Measurements from ENCODE around the gene HELZ. TPM values are rescaled to one million over a fixed set of nuclear protein-coding genes. Genes with fewer than 3 reads are reported as not detected.
"Not testable (repeated sequence)": the region's sequence is repeated elsewhere in the genome, so short reads cannot be mapped to it uniquely, and the experiment has no call there.

The HELZ gene
- total RNA-seq, 2 donors from 2014 or later = 38.7 to 99.4 TPM

- no peak for DNase-seq (ENCODE audit: low spot score)
- H3K4me1 ChIP-seq (replicated peaks) = no peaks in the 10 kb centered on the region
- intact Hi-C loops (cut with DNase I) = no loop called here
- 87% methylated on average over 3 of the region's 3 CpGs for WGBS
- no peak overlapping the region for H3K27ac ChIP-seq
- H3K36me3 ChIP-seq = no peaks in the 10 kb centered on the region
- H3K9me3 ChIP-seq = no peaks in the 10 kb centered on the region
- no peak overlapping the region for H3K4me3 ChIP-seq
- no peaks in the 10 kb centered on the region for H3K27me3 ChIP-seq (replicated peaks; ENCODE audit: insufficient read depth)
- no peak for TF ChIP-seq POLR2A (IDR thresholded peaks at IDR 0.05)
- TF ChIP-seq CTCF (IDR thresholded peaks at IDR 0.05) = no peak
- no peak for TF ChIP-seq POLR2AphosphoS5 (IDR thresholded peaks at IDR 0.05)
Measured at GRCh38 chr17:67290244-67290643, 45.2 kb upstream of the HELZ start.

GRCh38 chr17:67289181-67289876, 44.3 kb upstream of the HELZ start:
- TF ChIP-seq POLR2A (IDR thresholded peaks at IDR 0.05) = no peak
- TF ChIP-seq CTCF (IDR thresholded peaks at IDR 0.05) = no peak
- TF ChIP-seq POLR2AphosphoS5 (IDR thresholded peaks at IDR 0.05) = no peak
- 5% methylated on average over 14 of the region's 14 CpGs for WGBS
- no peaks in the 10 kb centered on the region for H3K9me3 ChIP-seq
- DNase-seq (ENCODE audit: low spot score) = peak; percentile 33
- no peaks in the 10 kb centered on the region for H3K27me3 ChIP-seq (replicated peaks; ENCODE audit: insufficient read depth)
- H3K4me3 ChIP-seq = no peak overlapping the region
- no peaks in the 10 kb centered on the region for H3K4me1 ChIP-seq (replicated peaks)
- no peaks in the 10 kb centered on the region for H3K36me3 ChIP-seq
- intact Hi-C loops (cut with DNase I) = no loop called here
- no peak overlapping the region for H3K27ac ChIP-seq

- H3K9me3 ChIP-seq; intact Hi-C loops (cut with DNase I); H3K4me1 ChIP-seq (replicated peaks); H3K36me3 ChIP-seq; H3K4me3 ChIP-seq; H3K27me3 ChIP-seq (replicated peaks; ENCODE audit: insufficient read depth); DNase-seq (ENCODE audit: low spot score); H3K27ac ChIP-seq: not testable (repeated sequence)
- WGBS = 65% methylated on average over 3 of the region's 3 CpGs
Measured at GRCh38 chr17:67286826-67287225, 41.8 kb upstream of the HELZ start.

- Histone ChIP-seq H3K4me3 (no peak overlapping the region), H3K9me3 (no peaks in the 10 kb centered on the region), H3K27ac (no peak overlapping the region), H3K4me1 (replicated peaks) (no peaks in the 10 kb centered on the region), H3K27me3 (replicated peaks; ENCODE audit: insufficient read depth) (no peaks in the 10 kb centered on the region), H3K36me3 (no peaks in the 10 kb centered on the region)
- intact Hi-C loops (cut with DNase I) = no loop called here
- DNase-seq (ENCODE audit: low spot score) = no peak
- TF ChIP-seq CTCF (IDR thresholded peaks at IDR 0.05) (no peak), POLR2A (IDR thresholded peaks at IDR 0.05) (no peak), POLR2AphosphoS5 (IDR thresholded peaks at IDR 0.05) (no peak)
- WGBS = 40% methylated on average over 1 of the region's 1 CpG
Measured at GRCh38 chr17:67285360-67285759, 40.4 kb upstream of the HELZ start.

GRCh38 chr17:67283731-67284516, 38.9 kb upstream of the HELZ start:
- intact Hi-C loops (cut with DNase I) = no loop called here
- Histone ChIP-seq H3K27me3 (replicated peaks; ENCODE audit: insufficient read depth) (no peaks in the 10 kb centered on the region), H3K27ac (no peak overlapping the region), H3K4me1 (replicated peaks) (no peaks in the 10 kb centered on the region), H3K4me3 (no peak overlapping the region), H3K36me3 (no peaks in the 10 kb centered on the region), H3K9me3 (no peaks in the 10 kb centered on the region)
- no peak for TF ChIP-seq POLR2AphosphoS5 (IDR thresholded peaks at IDR 0.05)
- DNase-seq (ENCODE audit: low spot score) = no peak
- 78% methylated on average over 5 of the region's 5 CpGs for WGBS

- no peaks in the 10 kb centered on the region for H3K9me3 ChIP-seq
- WGBS = 73% methylated on average over 8 of the region's 8 CpGs
- no peak for DNase-seq (ENCODE audit: low spot score)
- intact Hi-C loops (cut with DNase I) = no loop called here
- H3K27me3 ChIP-seq (replicated peaks; ENCODE audit: insufficient read depth) = no peaks in the 10 kb centered on the region
- no peak for TF ChIP-seq POLR2AphosphoS5 (IDR thresholded peaks at IDR 0.05)
- TF ChIP-seq POLR2A (IDR thresholded peaks at IDR 0.05) = no peak
- TF ChIP-seq CTCF (IDR thresholded peaks at IDR 0.05) = no peak
- H3K4me1 ChIP-seq (replicated peaks) = no peaks in the 10 kb centered on the region
- H3K4me3 ChIP-seq = no peak overlapping the region
- no peak overlapping the region for H3K27ac ChIP-seq
- H3K36me3 ChIP-seq = no peaks in the 10 kb centered on the region
Measured at GRCh38 chr17:67281743-67282142, 36.7 kb upstream of the HELZ start.

Data from prostate gland (tissue), 2 donors.